B cell (primary cell): ENCODE measurements around the gene KIRREL3.

ENCODE experiments used
- CTCF ChIP-seq: fragments of 200-600 bp; IDR thresholded peaks from one replicate; pipeline ENCODE4 v1.8.0; 2022; ENCODE audit warnings: antibody characterized with exemption, mild to moderate bottlenecking
- EZH2 ChIP-seq: IDR thresholded peaks from 2 replicates; pipeline ENCODE4 v1.6.1; 2012; ENCODE audit warnings: borderline replicate concordance, low read depth, mild to moderate bottlenecking, moderate library complexity, low read length; ENCODE audit not compliant: insufficient read depth, poor library complexity, severe bottlenecking

DNA sequence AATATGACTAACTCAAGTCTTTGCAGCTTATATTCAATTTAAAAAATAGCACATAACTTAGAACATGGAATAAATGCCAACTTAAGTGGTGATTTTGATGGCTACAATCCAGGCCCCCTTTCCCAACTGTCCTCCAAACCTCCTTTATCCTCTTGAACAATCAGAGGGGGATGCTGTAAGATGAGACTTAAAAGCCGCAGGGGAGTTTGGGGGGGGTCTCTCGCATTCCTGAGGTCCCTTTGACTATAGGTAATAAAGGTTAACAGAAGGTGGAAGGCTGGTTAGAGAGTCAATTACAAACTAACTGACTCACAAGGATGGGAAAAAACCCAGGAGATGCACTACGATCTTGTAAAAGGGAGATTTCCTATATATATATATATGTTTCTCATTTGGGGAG lies 101.8 kb downstream of the KIRREL3 start:
- no peak for TF ChIP-seq CTCF
- TF ChIP-seq EZH2: no peak
